HG03432 (cell line): ENCODE data around the gene CCNO.

Source experiments
- ATAC-seq: cut with Tn5 transposase; IDR thresholded peaks from one replicate; pipeline ENCODE4 v1.9.1; 2021; ENCODE audit warnings: mild to moderate bottlenecking, moderate library complexity; ENCODE audit not compliant: unreplicated experiment

CCNO gene, protein sequence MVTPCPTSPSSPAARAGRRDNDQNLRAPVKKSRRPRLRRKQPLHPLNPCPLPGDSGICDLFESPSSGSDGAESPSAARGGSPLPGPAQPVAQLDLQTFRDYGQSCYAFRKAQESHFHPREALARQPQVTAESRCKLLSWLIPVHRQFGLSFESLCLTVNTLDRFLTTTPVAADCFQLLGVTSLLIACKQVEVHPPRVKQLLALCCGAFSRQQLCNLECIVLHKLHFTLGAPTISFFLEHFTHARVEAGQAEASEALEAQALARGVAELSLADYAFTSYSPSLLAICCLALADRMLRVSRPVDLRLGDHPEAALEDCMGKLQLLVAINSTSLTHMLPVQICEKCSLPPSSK

DNA sequence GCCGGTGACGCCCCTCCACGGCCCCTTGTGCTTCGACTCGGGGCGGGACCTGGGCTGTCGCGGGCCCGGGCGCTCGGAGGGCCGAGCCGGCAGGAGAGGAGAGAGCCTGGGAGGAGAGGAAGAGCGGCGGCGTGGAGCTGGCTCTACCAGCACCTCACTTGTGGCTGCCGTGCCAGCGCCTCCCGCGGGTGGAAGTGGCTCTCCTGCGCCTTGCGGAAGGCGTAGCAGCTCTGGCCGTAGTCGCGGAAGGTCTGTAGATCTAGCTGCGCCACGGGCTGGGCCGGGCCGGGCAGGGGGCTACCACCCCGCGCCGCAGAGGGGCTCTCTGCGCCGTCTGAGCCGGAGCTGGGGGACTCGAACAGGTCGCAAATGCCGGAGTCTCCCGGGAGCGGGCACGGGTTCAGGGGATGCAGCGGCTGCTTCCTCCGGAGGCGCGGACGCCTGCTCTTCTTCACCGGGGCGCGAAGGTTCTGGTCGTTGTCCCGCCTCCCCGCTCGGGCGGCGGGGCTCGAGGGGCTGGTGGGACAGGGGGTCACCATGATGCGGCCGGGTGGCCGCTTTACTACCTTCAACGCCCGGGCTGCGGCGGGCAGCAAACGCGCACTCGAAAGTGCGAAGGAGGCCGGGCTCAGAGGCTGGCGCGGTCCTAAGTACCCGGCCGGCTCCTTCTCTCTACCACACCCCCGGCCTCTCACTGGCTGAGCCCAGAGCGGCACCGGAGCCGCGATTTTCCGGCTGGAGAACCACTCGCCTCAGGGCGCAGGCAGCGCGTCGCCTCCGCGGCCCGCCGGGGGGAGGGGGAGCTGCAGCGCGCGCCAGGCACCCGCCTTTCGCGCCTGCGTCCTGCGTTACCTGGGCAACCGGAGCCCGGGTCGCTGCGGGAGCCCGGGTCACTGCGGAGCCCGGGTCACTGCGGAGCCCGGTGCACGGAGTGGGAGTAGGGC, at the start of gene CCNO:
TSS of gene CCNO (minus strand) at position 624 of the 944 bp plus-strand sequence. CDS start at position 539, 85 bp downstream.
- peak; percentile 61 for ATAC-seq

DNA sequence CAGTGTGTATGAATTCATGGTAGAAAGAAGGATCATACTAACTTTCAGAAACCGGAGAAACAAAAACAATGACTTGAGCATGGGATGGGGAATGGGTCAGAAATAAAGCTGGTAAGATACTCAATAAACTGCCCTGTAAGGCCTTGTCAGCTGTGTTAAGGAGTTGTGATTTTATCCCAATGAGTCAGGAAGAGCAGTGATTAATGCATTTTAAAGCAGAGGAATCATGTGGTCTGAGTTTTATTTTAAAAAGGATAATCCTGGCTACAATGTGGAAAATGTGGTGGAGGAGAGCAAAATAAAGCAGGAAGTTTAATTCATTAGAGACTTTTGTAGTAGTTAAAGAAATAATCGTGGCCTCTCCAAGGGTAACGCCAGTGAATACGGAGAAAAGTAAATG, 45.4 kb upstream of the CCNO start:
- ATAC-seq = no peak

DNA sequence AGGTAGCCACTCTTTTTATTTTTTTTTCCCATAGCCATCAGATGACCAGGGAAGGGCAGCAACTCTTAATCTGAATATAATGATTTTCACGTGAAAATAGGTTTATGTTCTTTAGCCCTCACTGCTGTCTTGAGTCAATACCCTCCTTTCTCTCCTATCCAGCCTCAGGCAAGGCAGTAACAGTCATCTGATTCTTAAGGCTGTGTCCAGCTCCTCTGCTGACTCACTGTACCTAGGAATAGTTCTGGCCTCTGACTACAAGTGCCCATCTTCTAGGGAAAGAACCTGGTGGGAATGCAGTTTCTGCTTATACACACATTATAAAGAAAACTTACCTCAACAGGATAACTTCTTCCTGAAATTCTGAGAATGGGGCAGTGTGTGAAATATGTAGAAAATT, 43.4 kb upstream of the CCNO start:
- ATAC-seq = no peak

DNA sequence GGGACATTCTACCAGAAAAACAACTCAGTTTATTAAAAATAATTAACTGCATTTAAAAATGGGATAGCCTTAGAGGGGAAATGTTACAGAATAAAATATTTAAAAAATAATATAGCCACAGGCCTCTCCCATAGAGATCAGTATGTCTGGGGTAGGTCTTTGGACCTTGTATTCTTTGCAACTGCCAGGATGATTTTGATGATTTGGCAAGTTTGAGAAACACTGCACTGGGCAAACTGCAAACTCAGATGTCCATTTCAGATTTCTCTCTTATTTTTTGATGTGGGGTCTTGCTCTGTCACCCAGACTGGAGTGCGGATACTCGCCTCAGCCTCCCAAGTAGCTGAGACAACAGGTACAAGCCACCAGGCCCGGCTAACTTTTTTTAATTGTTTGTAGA, 24.9 kb upstream of the CCNO start:
- no peak for ATAC-seq

DNA sequence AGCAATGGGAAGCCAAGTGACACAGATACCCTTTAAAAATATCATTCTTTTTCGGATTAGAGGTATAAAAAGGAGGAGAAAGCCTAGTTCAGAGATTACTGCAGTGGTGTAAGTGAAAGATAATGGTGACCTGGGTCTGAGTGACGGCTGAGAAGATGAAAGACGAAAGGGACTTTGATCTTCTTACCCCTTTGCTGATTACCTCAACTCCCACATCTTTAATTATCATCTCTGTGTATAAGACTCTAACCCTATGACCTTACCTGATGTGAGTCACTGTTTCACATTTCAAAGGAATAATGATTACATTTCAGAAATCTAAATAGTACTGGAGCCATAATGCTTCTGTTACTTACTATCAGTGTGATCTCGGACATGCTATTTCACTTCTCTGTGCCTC, 21.4 kb upstream of the CCNO start:
- no peak for ATAC-seq

DNA sequence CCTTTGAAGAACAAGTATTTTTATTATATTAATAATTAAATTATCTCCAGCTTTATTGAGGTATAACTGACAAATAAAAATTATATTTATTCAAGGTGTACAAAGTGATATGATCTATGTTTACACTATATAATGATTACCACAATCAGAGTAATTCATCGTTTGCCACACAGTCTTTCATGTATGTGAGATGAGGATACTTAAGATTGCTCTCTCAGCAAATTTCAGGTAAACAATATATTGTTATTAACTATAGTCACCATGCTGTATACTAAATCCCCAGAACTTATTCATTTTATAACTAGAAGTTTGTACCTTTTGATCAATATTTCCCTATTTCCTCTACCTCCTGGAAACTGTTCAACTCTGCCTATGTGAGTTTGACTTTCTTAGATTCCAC, 16.7 kb upstream of the CCNO start:
- ATAC-seq = no peak

DNA sequence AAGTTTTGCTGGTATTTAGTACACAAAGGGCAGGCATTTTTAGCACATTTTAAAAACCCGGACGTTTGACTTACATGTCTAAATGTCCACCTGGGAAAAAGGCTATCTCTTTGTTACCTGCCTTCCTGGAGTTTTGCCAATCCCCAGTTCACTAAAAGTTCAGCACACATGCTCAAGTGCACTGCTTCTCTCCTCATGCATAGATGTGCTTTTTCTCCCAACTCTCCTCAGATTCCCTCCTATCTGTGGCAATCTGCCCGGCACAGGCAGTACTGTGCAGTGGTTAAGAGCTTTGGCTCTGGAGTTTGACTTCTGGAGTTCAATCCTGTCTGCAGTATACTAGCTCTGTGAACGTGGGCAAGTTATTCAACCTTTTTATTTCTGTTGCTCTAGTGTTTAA, 8.3 kb upstream of the CCNO start:
- ATAC-seq = no peak

DNA sequence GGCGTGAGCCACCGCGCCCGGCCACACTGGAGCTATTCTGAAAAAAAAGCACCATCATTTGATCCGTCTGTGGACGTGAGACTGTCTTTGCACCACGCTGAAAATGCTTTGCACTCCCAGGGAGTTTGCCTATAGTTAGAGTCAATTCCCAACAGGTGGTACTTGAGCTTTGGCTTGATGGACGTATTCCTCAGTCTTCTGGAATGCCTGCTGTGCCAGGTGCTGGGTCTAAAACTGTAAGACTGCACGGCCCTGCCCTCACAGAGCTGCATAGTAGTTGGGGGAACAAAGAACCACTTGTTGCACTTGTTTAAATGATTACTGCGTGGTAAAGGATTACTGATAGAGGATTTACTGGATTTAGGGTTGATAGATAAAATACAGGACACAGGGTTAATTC, 3.4 kb upstream of the CCNO start:
- no peak for ATAC-seq

DNA sequence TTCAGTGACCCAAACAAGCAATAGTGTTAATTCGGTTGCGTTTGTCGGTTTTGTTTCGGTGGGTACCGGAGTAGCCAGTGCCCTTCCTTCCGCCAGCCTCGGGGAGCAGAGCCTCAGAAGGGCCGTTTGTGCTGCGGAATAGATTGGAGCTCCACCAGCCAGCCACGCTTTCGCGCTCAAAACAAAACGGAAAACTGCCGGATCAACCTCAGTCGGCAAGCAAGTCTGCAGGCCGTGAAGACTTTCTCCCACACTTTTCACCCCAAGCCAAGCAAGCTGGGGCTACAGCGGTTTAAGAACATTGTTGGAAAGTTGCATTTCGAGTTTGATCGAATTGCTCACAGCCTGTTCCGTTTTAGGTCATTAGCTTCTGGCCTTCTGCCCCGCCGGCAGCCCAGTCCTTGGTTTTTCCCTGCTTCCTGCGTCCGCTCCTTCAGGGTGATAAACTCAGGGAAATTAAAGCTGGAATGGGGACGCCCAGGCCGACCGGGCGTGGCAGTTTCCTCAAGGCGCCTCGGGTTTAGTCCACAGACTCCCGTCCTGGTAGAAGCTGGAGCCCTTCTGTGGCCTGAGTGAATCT, 803 bp upstream of the CCNO start:
- no peak for ATAC-seq

DNA sequence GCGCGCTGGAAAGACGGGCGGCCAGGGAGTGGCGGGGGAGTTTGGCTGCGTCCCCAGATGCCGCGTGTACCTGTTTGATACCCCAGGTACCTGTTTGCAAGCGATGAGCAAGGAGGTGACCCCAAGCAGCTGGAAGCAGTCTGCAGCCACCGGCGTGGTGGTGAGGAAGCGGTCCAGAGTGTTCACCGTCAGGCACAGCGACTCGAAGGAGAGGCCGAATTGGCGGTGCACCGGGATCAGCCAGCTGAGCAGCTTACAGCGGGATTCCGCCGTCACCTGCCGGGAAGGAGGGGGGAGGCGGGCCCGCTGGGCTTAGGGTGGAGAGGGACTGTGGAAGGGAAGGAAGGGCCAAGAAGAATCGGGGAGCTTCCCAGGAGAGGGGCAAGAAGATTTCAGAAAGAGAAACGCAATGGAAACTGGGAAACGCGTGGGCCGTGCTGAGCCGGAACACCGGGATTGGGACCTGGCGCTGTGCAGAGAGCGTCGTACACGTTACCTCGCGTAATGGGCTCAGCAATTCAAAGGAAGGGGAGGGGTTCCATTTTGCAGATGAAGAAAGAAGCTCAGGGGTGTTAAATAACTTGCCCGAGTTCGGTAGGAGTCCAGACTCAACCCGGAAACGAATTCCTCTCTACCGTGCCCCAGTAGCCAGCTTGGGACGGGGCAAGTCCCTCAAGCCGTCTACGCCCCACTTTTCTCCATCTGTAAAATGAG, 980 bp downstream of the CCNO start:
- peak; percentile 5 for ATAC-seq

DNA sequence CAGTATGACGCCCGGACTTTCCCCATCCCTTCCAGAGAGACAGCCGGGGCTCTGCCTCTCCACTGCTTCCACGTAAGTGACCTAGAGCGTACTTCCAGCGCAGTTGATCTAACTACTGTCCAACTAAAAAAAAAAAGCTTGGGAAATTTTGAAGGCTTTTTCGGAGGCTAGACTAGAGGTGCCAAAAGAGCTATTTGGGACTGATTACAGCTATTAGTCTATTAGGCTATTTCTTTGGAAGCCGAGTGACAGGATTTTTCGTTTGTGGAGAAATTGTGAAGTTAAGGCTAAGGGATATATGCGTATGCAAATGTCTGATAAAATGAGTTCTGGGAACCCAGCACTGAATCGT, 1.5 kb downstream of the CCNO start:
- no peak for ATAC-seq

DNA sequence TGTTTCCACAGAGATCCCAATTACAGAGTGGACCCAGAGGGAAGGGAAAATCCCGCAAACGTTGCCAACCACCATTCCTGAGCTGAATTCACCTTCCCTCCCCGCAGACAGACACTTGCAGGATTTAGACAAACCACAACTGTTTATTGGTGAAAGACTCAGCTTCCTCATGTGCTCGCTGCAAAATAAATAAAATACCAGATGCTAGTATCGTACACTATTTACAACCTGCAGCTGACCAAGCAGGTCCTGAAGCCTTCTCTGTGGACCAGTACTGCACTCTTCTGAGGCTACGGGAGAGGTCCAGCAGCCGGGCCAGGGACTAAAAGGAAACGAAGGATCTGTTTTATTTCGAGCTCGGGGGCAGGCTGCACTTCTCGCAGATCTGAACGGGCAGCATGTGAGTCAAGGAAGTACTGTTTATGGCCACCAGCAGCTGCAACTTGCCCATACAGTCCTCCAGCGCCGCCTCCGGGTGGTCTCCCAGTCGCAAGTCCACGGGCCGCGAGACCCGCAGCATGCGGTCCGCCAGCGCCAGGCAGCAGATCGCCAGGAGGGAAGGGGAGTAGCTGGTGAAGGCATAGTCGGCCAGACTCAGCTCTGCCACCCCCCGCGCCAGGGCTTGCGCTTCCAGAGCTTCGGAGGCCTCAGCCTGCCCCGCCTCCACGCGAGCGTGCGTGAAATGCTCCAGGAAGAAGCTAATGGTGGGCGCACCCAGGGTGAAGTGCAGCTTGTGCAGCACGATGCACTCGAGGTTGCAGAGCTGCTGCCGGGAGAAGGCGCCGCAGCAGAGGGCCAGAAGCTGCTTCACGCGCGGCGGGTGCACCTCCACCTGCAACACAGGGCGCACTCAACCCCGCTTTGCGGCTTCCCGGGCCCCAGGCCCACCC, 2.1 kb downstream of the CCNO start:
- ATAC-seq = no peak

DNA sequence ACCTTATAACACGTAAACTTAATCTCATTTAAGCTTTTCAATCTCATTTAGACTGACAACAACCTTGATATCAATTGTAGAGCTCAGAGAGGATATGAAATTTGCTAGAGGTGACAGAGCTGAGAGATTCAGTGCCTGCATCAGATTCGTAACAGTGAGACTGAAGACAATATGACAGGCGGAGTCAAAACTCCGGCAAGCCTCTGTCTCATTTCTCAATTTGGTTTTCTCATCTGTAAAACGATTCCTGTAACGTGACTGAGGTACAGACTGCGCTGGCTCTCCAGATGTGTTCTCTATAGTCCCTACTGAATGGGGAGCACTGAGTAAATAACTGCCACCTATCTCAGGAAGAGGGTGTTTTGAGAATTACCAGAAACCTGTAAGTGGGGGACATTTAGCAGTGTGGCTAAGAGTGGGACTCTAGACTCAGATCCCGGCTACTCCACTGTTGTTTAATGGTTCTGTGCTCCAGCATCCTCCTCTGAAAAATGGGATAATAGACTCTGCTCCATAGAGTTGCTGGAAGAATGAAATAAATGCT, 3.2 kb downstream of the CCNO start:
- ATAC-seq = no peak

DNA sequence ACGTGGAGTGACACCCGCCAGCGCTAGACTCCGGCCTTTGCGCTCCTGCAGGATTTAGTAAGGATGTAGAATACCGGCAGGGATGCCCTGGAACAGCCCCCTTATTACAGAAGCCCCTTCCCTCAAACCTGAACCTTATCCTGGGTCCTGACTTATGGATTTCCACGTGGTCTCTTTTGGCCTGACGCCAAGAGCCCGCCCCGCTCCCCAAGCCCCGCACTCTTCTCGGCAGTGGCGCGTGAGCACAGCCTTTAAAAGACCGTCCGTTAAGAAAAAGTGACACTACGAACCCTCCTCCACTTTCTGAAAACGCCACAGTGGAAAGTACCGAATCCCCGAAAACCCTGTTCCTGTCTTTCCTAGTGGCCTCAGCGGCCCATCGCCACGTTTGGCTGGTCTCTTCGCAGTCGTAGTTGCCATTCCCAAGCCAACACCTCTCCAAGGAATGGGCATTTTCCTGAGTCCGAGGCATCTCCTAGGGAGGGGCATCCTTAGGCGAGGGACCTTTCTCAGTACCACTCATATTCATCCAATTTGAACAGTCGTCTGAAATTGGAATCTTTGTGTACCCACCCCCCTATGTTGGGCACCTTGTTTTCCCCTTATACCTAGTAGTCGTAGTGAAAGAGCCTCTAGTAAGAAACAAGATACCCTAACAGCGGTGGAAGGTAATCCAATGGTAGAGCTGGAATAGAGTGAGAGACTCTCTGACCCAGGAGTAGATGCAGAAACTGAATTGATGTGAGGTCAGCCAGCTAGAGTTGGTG, 5.6 kb downstream of the CCNO start:
- no peak for ATAC-seq

DNA sequence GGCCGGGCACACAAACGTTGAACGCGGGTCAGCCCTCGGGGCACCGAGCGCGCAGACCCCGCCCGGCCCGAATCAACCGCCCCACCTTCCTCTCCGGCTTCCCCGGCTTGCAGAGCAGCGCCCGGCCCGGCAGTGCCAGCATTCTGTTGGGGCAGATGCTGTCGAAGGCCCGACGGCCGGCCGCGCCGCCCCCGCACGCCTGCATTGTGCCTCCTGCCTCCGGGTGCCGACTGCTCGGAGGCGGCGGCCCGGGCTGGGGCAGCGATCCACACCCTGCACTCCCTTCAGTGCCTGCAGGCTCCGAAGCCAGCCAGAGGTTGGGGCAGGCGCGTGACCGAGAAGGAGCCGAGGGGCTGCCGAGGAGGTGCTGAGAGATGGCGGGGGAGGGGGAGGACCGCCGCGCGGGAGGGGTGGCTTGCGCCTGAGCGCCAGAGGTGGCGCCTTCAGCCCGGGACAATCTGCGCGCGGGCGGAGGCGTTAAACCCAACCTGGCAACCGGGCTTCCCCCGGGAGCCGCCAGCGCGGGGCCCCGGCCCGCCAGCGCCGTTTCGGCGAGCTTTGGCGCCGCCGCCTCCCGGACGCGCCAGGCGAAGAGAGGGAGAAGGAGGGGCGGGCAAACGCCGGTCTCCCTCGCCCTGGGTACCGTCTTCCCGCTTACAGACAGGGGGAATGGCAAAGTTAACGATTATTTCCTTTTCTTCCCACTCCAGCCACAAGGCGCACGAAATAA, 6.3 kb downstream of the CCNO start, which contains the start of gene MCIDAS:
TSS of gene MCIDAS (minus strand) at position 382 of the 730 bp plus-strand sequence. CDS start at position 205, 177 bp downstream.
- ATAC-seq = peak; percentile 52

DNA sequence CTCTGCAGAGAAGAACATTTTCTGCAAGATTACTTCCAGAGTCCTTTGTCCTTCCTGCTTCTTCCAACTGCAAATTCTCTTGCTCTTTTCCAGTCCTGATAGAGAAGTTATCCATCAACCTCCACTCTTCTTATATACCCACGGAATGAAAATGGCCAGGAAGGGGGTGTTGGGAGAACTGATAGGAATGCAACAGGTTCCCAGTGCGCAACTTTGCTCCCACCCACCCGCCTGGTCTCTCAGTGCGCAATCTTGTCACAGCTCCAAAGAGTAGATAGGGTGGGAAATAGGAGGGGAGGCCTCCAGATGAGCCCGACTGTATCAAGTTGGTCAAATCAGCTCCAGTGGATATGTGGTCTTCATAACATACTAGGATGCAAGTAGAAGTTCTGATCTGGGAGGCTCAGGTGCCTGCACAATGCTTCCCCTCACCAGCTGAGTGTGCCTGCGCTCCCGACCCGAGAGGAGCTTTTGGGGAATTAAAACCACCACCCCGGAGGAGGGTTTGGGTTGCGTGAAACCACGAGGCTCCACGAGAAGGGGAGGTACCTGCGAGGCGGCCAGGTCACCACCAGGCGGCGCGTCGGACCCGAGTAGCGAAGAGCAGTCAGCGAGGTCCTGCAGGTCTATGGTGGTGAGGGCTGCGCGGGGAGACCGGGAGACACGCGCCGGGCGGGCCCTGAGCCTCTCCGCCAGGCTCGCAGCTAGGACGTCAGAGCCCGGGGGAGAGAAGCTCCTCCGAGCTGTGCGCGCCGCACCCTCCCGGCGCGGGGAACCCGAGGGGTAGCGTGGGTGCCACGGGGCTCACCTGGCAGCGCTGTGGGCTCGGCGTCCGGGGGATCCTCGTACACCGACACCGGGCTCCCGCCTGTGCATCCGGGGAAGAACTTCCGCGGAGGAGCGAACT, 7.1 kb downstream of the CCNO start:
- peak; percentile 70 for ATAC-seq

DNA sequence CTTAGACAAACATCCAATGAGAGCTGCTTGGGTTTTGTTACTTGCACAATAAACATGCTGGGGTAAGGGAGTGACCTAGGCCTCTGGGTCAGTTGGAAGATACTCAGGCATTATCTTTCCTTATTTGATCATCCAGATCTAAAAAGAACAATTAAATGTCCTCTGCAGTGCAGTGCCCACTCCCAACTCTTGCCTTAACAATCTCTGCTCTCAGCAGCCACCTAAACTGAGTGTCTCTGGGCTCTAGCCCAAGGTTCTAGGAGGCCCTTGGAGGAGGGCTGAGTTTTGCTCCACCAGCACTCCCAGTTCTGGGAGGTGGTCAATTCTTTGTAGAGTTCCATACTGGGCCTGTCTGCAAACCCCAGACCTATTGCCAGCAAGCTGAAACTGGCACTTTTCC, 8.1 kb downstream of the CCNO start:
- no peak for ATAC-seq
